ENCODE data around the gene ZSCAN23. TPM values are rescaled to one million over a fixed set of nuclear protein-coding genes. Genes with fewer than 3 reads are reported as not detected.
"Not testable (repeated sequence)": the region's sequence is repeated elsewhere in the genome, so short reads cannot be mapped to it uniquely, and the experiment has no call there.

The ZSCAN23 gene
- total and polyA plus RNA-seq, 4 donors: 0.06 to 0.65 (median 0.42) TPM; not detected in 1

GRCh38 chr6:28408076-28408802 lies 35.1 kb downstream of the ZSCAN23 start (continued):
- TF ChIP-seq TAF1 (conservative IDR thresholded peaks at IDR 0.05): no peak

- Histone ChIP-seq H3K36me3 (ENCODE audit: control insufficient read depth in 4 of 4, insufficient read depth in 3 of 4, low read depth in 1 of 4, low read length in 3 of 4) (no peaks in the 10 kb centered on the region), H3K9ac (ENCODE audit: low read depth in 1 of 2, low read length in 2 of 2) (no peak overlapping the region), H3K9me3 (ENCODE audit: control insufficient read depth in 4 of 4, low read length in 3 of 4) (no peaks in the 10 kb centered on the region), H3K27ac (ENCODE audit: low read depth in 1 of 2, low read length in 2 of 2) (no peak overlapping the region), H3K4me3 (ENCODE audit: low read depth in 1 of 3, low read length in 3 of 3) (no peak overlapping the region), H3K27me3 (ENCODE audit: control insufficient read depth in 4 of 4, insufficient read depth in 4 of 4, low read length in 3 of 4) (peaks cover 0 to 4% (median 0%) of the 10 kb centered on the region in 4 donors), H3K4me1 (ENCODE audit: control insufficient read depth in 4 of 4, insufficient read depth in 4 of 4, low read length in 3 of 4) (no peaks in the 10 kb centered on the region)
- no peak for DNase-seq (ENCODE audit: low spot score)
- TF ChIP-seq NR2F2 (IDR thresholded peaks at IDR 0.05) (no peak), FOXA1 (IDR thresholded peaks at IDR 0.05) (no peak), YY1 (IDR thresholded peaks at IDR 0.05) (no peak), ATF3 (IDR thresholded peaks at IDR 0.05) (no peak), ZBTB33 (IDR thresholded peaks at IDR 0.05) (no peak)
- 59% methylated on average over 2 of the region's 2 CpGs for WGBS
Measured at GRCh38 chr6:28407401-28407800, 35.9 kb downstream of the ZSCAN23 start.

- DNase-seq (ENCODE audit: low spot score); H3K27ac ChIP-seq (ENCODE audit: low read depth in 1 of 2, low read length in 2 of 2); H3K27me3 ChIP-seq (ENCODE audit: control insufficient read depth in 4 of 4, insufficient read depth in 4 of 4, low read length in 3 of 4); H3K9ac ChIP-seq (ENCODE audit: low read depth in 1 of 2, low read length in 2 of 2); H3K36me3 ChIP-seq (ENCODE audit: control insufficient read depth in 4 of 4, insufficient read depth in 3 of 4, low read depth in 1 of 4, low read length in 3 of 4); H3K4me3 ChIP-seq (ENCODE audit: low read depth in 1 of 3, low read length in 3 of 3); H3K9me3 ChIP-seq (ENCODE audit: control insufficient read depth in 4 of 4, low read length in 3 of 4): not testable (repeated sequence)
- 84% methylated on average over 5 of the region's 5 CpGs for WGBS
- peaks cover 0 to 11% (median 0%) of the 10 kb centered on the region in 4 donors for H3K4me1 ChIP-seq (ENCODE audit: control insufficient read depth in 4 of 4, insufficient read depth in 4 of 4, low read length in 3 of 4)
Measured at GRCh38 chr6:28403923-28404322, 39.4 kb downstream of the ZSCAN23 start.

- Histone ChIP-seq H3K36me3 (ENCODE audit: control insufficient read depth in 4 of 4, insufficient read depth in 3 of 4, low read depth in 1 of 4, low read length in 3 of 4) (peaks cover 0 to 3% (median 0%) of the 10 kb centered on the region in 4 donors), H3K9ac (ENCODE audit: low read depth in 1 of 2, low read length in 2 of 2) (no peak overlapping the region), H3K27me3 (ENCODE audit: control insufficient read depth in 4 of 4, insufficient read depth in 4 of 4, low read length in 3 of 4) (no peaks in the 10 kb centered on the region), H3K4me3 (ENCODE audit: low read depth in 1 of 3, low read length in 3 of 3) (no peak overlapping the region), H3K27ac (ENCODE audit: low read depth in 1 of 2, low read length in 2 of 2) (no peak overlapping the region), H3K9me3 (ENCODE audit: control insufficient read depth in 4 of 4, low read length in 3 of 4) (no peaks in the 10 kb centered on the region), H3K4me1 (ENCODE audit: control insufficient read depth in 4 of 4, insufficient read depth in 4 of 4, low read length in 3 of 4) (peaks cover 2 to 15% (median 5%) of the 10 kb centered on the region in 4 donors)
- 70% methylated on average over 2 of the region's 2 CpGs for WGBS
- TF ChIP-seq MAX (IDR thresholded peaks at IDR 0.05) (no peak), HNF4A (conservative IDR thresholded peaks at IDR 0.05) (no peak), RAD21 (IDR thresholded peaks at IDR 0.05) (no peak), YY1 (IDR thresholded peaks at IDR 0.05) (no peak), ATF3 (IDR thresholded peaks at IDR 0.05) (no peak), ZBTB33 (IDR thresholded peaks at IDR 0.05) (no peak), GABPA (IDR thresholded peaks at IDR 0.05 in 1 of 2, conservative IDR thresholded peaks at IDR 0.05 in 1 of 2) (no peak), NR2F2 (IDR thresholded peaks at IDR 0.05) (no peak)
- DNase-seq (ENCODE audit: low spot score): no peak
Measured at GRCh38 chr6:28402197-28402596, 41.1 kb downstream of the ZSCAN23 start.

Measured in liver (tissue), 9 donors.